NCI-H1436 treated with DMSO at 0.1 percent for 48 hours (cell line): ENCODE data around the gene ABCD2.
"Not testable (repeated sequence)": the region's sequence is repeated elsewhere in the genome, so short reads cannot be mapped to it uniquely, and the experiment has no call there.

Source experiments
- DNase-seq: peaks from one replicate; lab custom pipeline; 2025; lab: John Stamatoyannopoulos, UW

Gene ABCD2

GRCh38 chr12:39619660-39620433 is at the start of gene ABCD2:
TSS of gene ABCD2 (minus strand) at chr12:39619803. CDS start at chr12:39619615, 188 bp downstream.
- DNase-seq: no peak

GRCh38 chr12:39660101-39660500 is 40.5 kb upstream of the ABCD2 start:
- no peak for DNase-seq

GRCh38 chr12:39647383-39647782 is 27.8 kb upstream of the ABCD2 start:
- DNase-seq: no peak

GRCh38 chr12:39646963-39647362 is 27.4 kb upstream of the ABCD2 start:
- DNase-seq: no peak

- no peak for DNase-seq
These were observed 23.4 kb upstream of the ABCD2 start for GRCh38 chr12:39643052-39643451.

GRCh38 chr12:39638840-39639239 is 19.2 kb upstream of the ABCD2 start:
- DNase-seq: no peak

GRCh38 chr12:39638178-39638577 is 18.6 kb upstream of the ABCD2 start:
- DNase-seq: no peak

- DNase-seq: no peak
These were observed 13.1 kb upstream of the ABCD2 start for GRCh38 chr12:39632670-39633069.

- DNase-seq: no peak
These were observed 9.2 kb upstream of the ABCD2 start for GRCh38 chr12:39628836-39629235.

- DNase-seq: no peak
These were observed 8.3 kb upstream of the ABCD2 start for GRCh38 chr12:39627914-39628313.

- no peak for DNase-seq
These were observed 6.6 kb upstream of the ABCD2 start for GRCh38 chr12:39626033-39626814.

- DNase-seq: no peak
These were observed 4.3 kb upstream of the ABCD2 start for GRCh38 chr12:39623919-39624318.

GRCh38 chr12:39623160-39623559 is 3.6 kb upstream of the ABCD2 start:
- not testable (repeated sequence) for DNase-seq

GRCh38 chr12:39622306-39622705 is 2.7 kb upstream of the ABCD2 start:
- no peak for DNase-seq

GRCh38 chr12:39621670-39622069 is 2.1 kb upstream of the ABCD2 start:
- DNase-seq: no peak

- no peak for DNase-seq
These were observed 1.4 kb upstream of the ABCD2 start for GRCh38 chr12:39620659-39621658.

GRCh38 chr12:39619316-39619659 is 315 bp downstream of the ABCD2 start:
- DNase-seq: no peak

GRCh38 chr12:39618701-39619100 is 902 bp downstream of the ABCD2 start:
- no peak for DNase-seq

- no peak for DNase-seq
These were observed 1.7 kb downstream of the ABCD2 start for GRCh38 chr12:39617887-39618286.

GRCh38 chr12:39616666-39617065 is 2.9 kb downstream of the ABCD2 start:
- DNase-seq: no peak

- no peak for DNase-seq
These were observed 3.4 kb downstream of the ABCD2 start for GRCh38 chr12:39616251-39616650.

GRCh38 chr12:39613525-39613924 is 6.1 kb downstream of the ABCD2 start:
- no peak for DNase-seq
